Endothelial cell of umbilical vein (primary cell): ENCODE data around the gene SVOP. TPM values are rescaled to one million over a fixed set of nuclear protein-coding genes. Genes with fewer than 3 reads are reported as not detected.

Source experiments
- BruUV-seq: library from RNA; stranded (reverse); fragments of 400-500 nt; replicated peaks from 2 replicates; lab custom pipeline; 2021; lab: Mats Ljungman, UMichigan
- CTCF ChIA-PET: fragments of 300-600, 350-600 bp; sonication (Branson Sonifier 250); formaldehyde crosslinking; loops from one replicate; lab custom pipeline; 2021; ENCODE audit warnings: antibody characterized with exemption, inconsistent platforms; lab: Charles Lee
- POLR2A ChIA-PET: fragments of 300-600, 350-600 bp; sonication (Branson Sonifier 250); formaldehyde crosslinking; loops from one replicate; lab custom pipeline; 2021; ENCODE audit warnings: antibody characterized with exemption, inconsistent platforms; lab: Charles Lee
- DNase-seq: peaks from one replicate; pipeline ENCODE4 v3.0.0-alpha.2; 2011; ENCODE audit warnings: low read depth, low spot score
- FAIRE-seq: peaks from 2 replicates; lab custom pipeline; 2011; peaks lifted over from hg19 to GRCh38; lab: Jason Lieb, UNC
- H2AFZ ChIP-seq: 2 replicates; pipeline ENCODE4 v1.6.0; 2012; ENCODE audit warnings: low read depth, low read length, control low read depth, inconsistent platforms
- H3K27ac ChIP-seq: 2 replicates; pipeline ENCODE4 v1.5.1; 2011; ENCODE audit warnings: low read depth, mild to moderate bottlenecking, control low read depth, low read length, moderate library complexity; ENCODE audit not compliant: insufficient read depth
- H3K27me3 ChIP-seq, 2 experiments: 2 replicates each; pipeline versions ENCODE4 v1.6.0 to v1.6.1; 2011; ENCODE audit warnings: low read length in 2 of 2, mixed read lengths in 1 of 2; ENCODE audit not compliant: control insufficient read depth in 2 of 2, insufficient read depth in 2 of 2
- H3K36me3 ChIP-seq, 2 experiments: 2 replicates in 1 of 2; 3 replicates in 1 of 2; pipeline ENCODE4 v1.5.1; 2011; ENCODE audit warnings: low read length in 2 of 2, mild to moderate bottlenecking in 1 of 2, moderate library complexity in 1 of 2; ENCODE audit not compliant: control insufficient read depth in 2 of 2, insufficient read depth in 2 of 2; ENCODE audit errors: extremely low read depth in 1 of 2
- H3K4me1 ChIP-seq: 3 replicates; pipeline ENCODE4 v1.5.1; 2011; ENCODE audit warnings: mild to moderate bottlenecking, low read length; ENCODE audit not compliant: control insufficient read depth, insufficient read depth; ENCODE audit errors: extremely low read depth
- H3K4me2 ChIP-seq: 2 replicates; pipeline ENCODE4 v1.6.1; 2011; ENCODE audit warnings: low read length, control low read depth, mixed read lengths; ENCODE audit not compliant: insufficient read depth
- H3K4me3 ChIP-seq, 3 experiments: fragments of 200-600 bp in 1 of 3; sonication (generic), shearing (Covaris generic) in 1 of 3; replicated peaks in 1 of 3; 2 replicates each; pipeline ENCODE4 v1.5.1; 2011 to 2016; ENCODE audit warnings: control low read depth in 3 of 3, low read length in 3 of 3, mild to moderate bottlenecking in 2 of 3, inconsistent platforms in 1 of 3, low read depth in 1 of 3, moderate library complexity in 1 of 3; ENCODE audit not compliant: insufficient read depth in 1 of 3
- H3K79me2 ChIP-seq: 2 replicates; pipeline ENCODE4 v1.6.0; 2012; ENCODE audit warnings: low read length, inconsistent platforms; ENCODE audit not compliant: control insufficient read depth, insufficient read depth
- H3K9ac ChIP-seq: replicated peaks from 2 replicates; pipeline ENCODE3; 2011; ENCODE audit warnings: low read length, control low read depth; ENCODE audit not compliant: insufficient read depth; ENCODE audit errors: extremely low read depth
- H3K9me1 ChIP-seq: replicated peaks from 3 replicates; pipeline ENCODE4 v1.6.0; 2011; ENCODE audit warnings: mild to moderate bottlenecking, low read length; ENCODE audit not compliant: control insufficient read depth, insufficient read depth; ENCODE audit errors: extremely low read depth
- H3K9me3 ChIP-seq: replicated peaks from 2 replicates; pipeline ENCODE4 v1.5.1; 2012; ENCODE audit warnings: low read length, inconsistent platforms; ENCODE audit not compliant: control insufficient read depth, insufficient read depth
- H4K20me1 ChIP-seq: replicated peaks from 2 replicates; pipeline ENCODE3; 2011; ENCODE audit warnings: mild to moderate bottlenecking, low read length; ENCODE audit not compliant: control insufficient read depth, insufficient read depth; ENCODE audit errors: extremely low read depth
- CTCF ChIP-seq, 2 donors: IDR thresholded peaks; 1 replicate in 1 of 2; 2 replicates in 1 of 2; pipeline ENCODE4 v1.5.1; 2011; ENCODE audit warnings: low read length in 2 of 2, mild to moderate bottlenecking in 2 of 2, moderate library complexity in 2 of 2, control low read depth in 1 of 2, inconsistent platforms in 1 of 2, low read depth in 1 of 2; ENCODE audit not compliant: insufficient read depth in 1 of 2; ENCODE audit errors: extremely low read depth in 1 of 2
- EZH2 ChIP-seq: IDR thresholded peaks from 2 replicates; pipeline ENCODE4 v1.6.1; 2012; ENCODE audit warnings: borderline replicate concordance, low read depth, mild to moderate bottlenecking, moderate library complexity, low read length, inconsistent platforms; ENCODE audit not compliant: severe bottlenecking
- FOS ChIP-seq: IDR thresholded peaks from 2 replicates; pipeline ENCODE4 v1.6.1; 2011; ENCODE audit warnings: mild to moderate bottlenecking, low read length, moderate library complexity, borderline replicate concordance; ENCODE audit not compliant: insufficient read depth
- GATA2 ChIP-seq: IDR thresholded peaks from 2 replicates; pipeline ENCODE4 v1.7.0; 2011; ENCODE audit warnings: low read depth, mild to moderate bottlenecking, moderate library complexity, mixed read lengths, low read length; ENCODE audit not compliant: insufficient read length, insufficient read depth
- JUN ChIP-seq: IDR thresholded peaks from 2 replicates; pipeline ENCODE4 v1.6.1; 2011; ENCODE audit warnings: borderline replicate concordance, low read depth; ENCODE audit not compliant: insufficient read length, insufficient read depth
- MAX ChIP-seq: IDR thresholded peaks from 2 replicates; pipeline ENCODE4 v1.6.1; 2011; ENCODE audit not compliant: insufficient read depth, insufficient read length
- MYC ChIP-seq: IDR thresholded peaks from one replicate; pipeline ENCODE4 v1.6.1; 2011; ENCODE audit warnings: mild to moderate bottlenecking, low read depth, low read length
- POLR2A ChIP-seq: IDR thresholded peaks from 2 replicates; pipeline ENCODE4 v1.6.1; 2012; ENCODE audit warnings: low read depth, mild to moderate bottlenecking, control low read depth, low read length
- POLR2AphosphoS5 ChIP-seq: IDR thresholded peaks from 2 replicates; pipeline ENCODE4 v1.6.1; 2012; ENCODE audit warnings: low read depth, mild to moderate bottlenecking, control low read depth, low read length, moderate library complexity; ENCODE audit not compliant: insufficient read depth
- dilution Hi-C: fragments of 300-500 bp; cut with MboI; formaldehyde crosslinking; loops from one replicate; pipeline ENCODE4 v1.15.0; 2019; ENCODE audit warnings: low sequenced_read_pairs; ENCODE audit not compliant: extremely low pct_ligation_motif_present
- intact Hi-C: fragments of 100-400 bp; cut with micrococcal nuclease; formaldehyde crosslinking; loops from one replicate; pipeline ENCODE4 v1.10.0; 2022
- polyA plus RNA-seq, 4 experiments: library from polyadenylated mRNA; depleted of rRNA in 3 of 4; stranded (reverse) in 3 of 4; unstranded in 1 of 4; fragments of >200 nt; gene quantifications; 2 replicates each; pipeline versions ENCODE4 v1.2.1 to v1.2.3, GENCODE V29; 2011 to 2012; ENCODE audit warnings: missing spikeins in 1 of 4
- total RNA-seq: library from RNA; stranded (reverse); gene quantifications from 2 replicates; pipeline ENCODE4 v1.2.3, GENCODE V29; 2021

Gene SVOP
- total and polyA plus RNA-seq, 2 donors (not counting 3 experiments of a cell fraction or from before 2014, with no cell fraction given), result not detected

- no peaks in the 10 kb centered on the region for H3K4me1 ChIP-seq
- no peaks in the 10 kb centered on the region for H3K27me3 ChIP-seq
- BruUV-seq, result no TSS peak
- TF ChIP-seq EZH2 (no peak), JUN (no peak), GATA2 (no peak), POLR2A (no peak), POLR2AphosphoS5 (no peak), CTCF (IDR thresholded peaks at IDR 0.05; ENCODE audit: extremely low read depth in 1 of 2, insufficient read depth in 1 of 2, low read depth in 1 of 2, low read length in 2 of 2) (no peak), FOS (no peak), MYC (no peak), MAX (no peak)
- no peaks in the 10 kb centered on the region for H3K36me3 ChIP-seq
- no peak overlapping the region for H3K4me3 ChIP-seq
- peaks cover 2% of the 10 kb centered on the region for H4K20me1 ChIP-seq
- no peak overlapping the region for H3K4me2 ChIP-seq
- no peaks in the 10 kb centered on the region for H3K79me2 ChIP-seq
- H3K27ac ChIP-seq, result no peak overlapping the region
- no peak overlapping the region for H2AFZ ChIP-seq
- POLR2A ChIA-PET, result no interaction called here
- H3K9ac ChIP-seq, result no peak overlapping the region
- no peak for FAIRE-seq
- no peaks in the 10 kb centered on the region for H3K9me3 ChIP-seq
- H3K9me1 ChIP-seq, result no peaks in the 10 kb centered on the region
- CTCF ChIA-PET, result no interaction called here
- dilution Hi-C loops (no loop called here), intact Hi-C loops (no loop called here)
- DNase-seq, result no peak
Measured at GRCh38 chr12:109020146-109020795, 597 bp downstream of the SVOP start.
